Neutrophil (primary cell): Measurements from ENCODE around the gene CENPB.

Experiments used
- H3K27ac ChIP-seq: fragments of 200-600 bp; sonication (generic); 2 replicates; pipeline ENCODE4 v1.5.1; 2016; ENCODE audit warnings: mild to moderate bottlenecking, moderate library complexity
- H3K27me3 ChIP-seq: fragments of 200-600 bp; sonication (generic); 2 replicates; pipeline ENCODE4 v1.6.0; 2016; ENCODE audit warnings: mild to moderate bottlenecking
- H3K36me3 ChIP-seq: fragments of 200-600 bp; sonication (generic); 2 replicates; pipeline ENCODE4 v1.5.1; 2017
- H3K4me1 ChIP-seq, 2 experiments: fragments of 200-600 bp in 1 of 2; sonication (generic) in 1 of 2; 1 replicate in 1 of 2; 2 replicates in 1 of 2; pipeline versions ENCODE4 v1.5.1 to v1.6.1; 2013 to 2016; ENCODE audit warnings: low read depth in 1 of 2, low read length in 1 of 2, mild to moderate bottlenecking in 1 of 2, moderate library complexity in 1 of 2; ENCODE audit not compliant: control insufficient read depth in 1 of 2, insufficient read depth in 1 of 2
- H3K4me3 ChIP-seq, 2 experiments: fragments of 200-600 bp in 1 of 2; sonication (generic) in 1 of 2; 1 replicate in 1 of 2; 2 replicates in 1 of 2; pipeline ENCODE4 v1.5.1; 2013 to 2016; ENCODE audit warnings: low read depth in 1 of 2, low read length in 1 of 2, mild to moderate bottlenecking in 1 of 2, moderate library complexity in 1 of 2
- H3K9me3 ChIP-seq: fragments of 200-600 bp; sonication (generic); 2 replicates; pipeline ENCODE4 v1.5.1; 2016
- TF ChIP-seq, protein P1 (sequence below): fragments of 200-600 bp; sonication (generic); IDR thresholded peaks from 2 replicates; pipeline ENCODE4 v1.5.1; 2016; ENCODE audit warnings: antibody characterized with exemption

The CENPB gene

DNA sequence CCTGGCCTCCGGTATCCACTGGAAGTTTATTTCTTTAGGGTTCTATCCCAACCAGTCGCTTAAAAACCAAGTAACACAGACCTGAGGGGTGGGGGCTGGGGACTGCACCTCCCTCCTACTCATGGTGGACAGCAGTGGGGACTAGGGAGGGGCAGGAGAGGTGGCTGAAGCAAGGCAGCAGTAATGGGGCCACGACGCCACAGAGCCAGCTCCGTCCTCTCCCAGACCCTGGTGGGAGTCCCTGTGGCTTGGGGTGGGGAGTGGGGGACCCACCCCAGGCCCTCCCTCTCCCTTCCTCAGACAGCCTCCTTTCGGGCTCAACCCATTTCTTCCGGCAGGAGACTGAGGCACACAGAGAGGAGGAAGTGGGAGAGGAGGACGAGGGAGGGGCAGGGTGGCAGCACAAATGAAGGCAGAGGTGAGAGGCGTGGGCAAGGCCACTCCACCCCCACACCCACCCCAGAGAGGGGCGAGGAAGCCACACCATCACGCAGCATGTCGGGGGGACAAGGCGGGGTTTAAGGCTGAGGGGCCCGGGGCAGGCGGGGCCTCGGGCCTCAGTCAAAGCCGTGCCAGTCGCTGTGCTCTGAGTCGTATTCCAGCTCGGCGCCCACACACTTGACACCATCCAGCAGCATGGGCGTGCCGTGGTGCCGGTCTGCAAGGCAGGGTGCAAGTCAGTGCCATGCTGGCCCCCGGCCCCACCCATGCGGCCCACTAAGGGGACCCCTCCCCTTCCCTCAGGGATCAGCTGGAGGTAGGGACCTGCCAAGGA, 32.9 kb downstream of the CENPB start:
- Histone ChIP-seq H3K27me3 (peaks cover 7% of the 10 kb centered on the region), H3K36me3 (peaks cover 53% of the 10 kb centered on the region), H3K27ac (peak overlapping the region; percentile 35), H3K4me3 (no peak overlapping the region), H3K4me1 (peaks cover 18 to 22% of the 10 kb centered on the region in 2 experiments), H3K9me3 (no peaks in the 10 kb centered on the region)
- TF ChIP-seq, protein P1, sequence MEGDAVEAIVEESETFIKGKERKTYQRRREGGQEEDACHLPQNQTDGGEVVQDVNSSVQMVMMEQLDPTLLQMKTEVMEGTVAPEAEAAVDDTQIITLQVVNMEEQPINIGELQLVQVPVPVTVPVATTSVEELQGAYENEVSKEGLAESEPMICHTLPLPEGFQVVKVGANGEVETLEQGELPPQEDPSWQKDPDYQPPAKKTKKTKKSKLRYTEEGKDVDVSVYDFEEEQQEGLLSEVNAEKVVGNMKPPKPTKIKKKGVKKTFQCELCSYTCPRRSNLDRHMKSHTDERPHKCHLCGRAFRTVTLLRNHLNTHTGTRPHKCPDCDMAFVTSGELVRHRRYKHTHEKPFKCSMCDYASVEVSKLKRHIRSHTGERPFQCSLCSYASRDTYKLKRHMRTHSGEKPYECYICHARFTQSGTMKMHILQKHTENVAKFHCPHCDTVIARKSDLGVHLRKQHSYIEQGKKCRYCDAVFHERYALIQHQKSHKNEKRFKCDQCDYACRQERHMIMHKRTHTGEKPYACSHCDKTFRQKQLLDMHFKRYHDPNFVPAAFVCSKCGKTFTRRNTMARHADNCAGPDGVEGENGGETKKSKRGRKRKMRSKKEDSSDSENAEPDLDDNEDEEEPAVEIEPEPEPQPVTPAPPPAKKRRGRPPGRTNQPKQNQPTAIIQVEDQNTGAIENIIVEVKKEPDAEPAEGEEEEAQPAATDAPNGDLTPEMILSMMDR, result no peak

DNA sequence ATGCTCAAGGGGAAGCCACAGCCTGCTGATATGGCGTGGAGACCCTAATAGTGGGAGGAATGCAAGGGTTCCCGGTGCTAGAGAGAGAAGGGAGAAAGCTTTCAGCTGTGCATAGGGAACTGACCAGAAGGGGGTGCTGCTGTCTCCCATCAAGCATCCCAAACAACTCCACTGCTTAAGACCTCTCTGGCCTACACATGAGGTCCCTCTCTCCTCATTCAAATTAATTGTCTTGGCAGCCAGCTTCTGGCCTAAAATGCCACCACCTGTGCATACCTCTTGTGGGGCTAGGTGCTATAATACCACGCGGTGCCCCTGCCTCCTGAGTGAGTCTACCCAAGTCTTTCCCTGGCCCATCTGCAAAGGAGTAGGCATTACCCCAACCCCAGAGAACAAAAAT, 33.4 kb downstream of the CENPB start:
- peaks cover 18 to 22% of the 10 kb centered on the region in 2 experiments for H3K4me1 ChIP-seq
- TF ChIP-seq, protein P1, result peak; percentile 61
- peaks cover 47% of the 10 kb centered on the region for H3K36me3 ChIP-seq
- no peak overlapping the region for H3K4me3 ChIP-seq
- H3K27ac ChIP-seq, result peak overlapping the region; percentile 35
- H3K9me3 ChIP-seq, result no peaks in the 10 kb centered on the region
- peaks cover 7% of the 10 kb centered on the region for H3K27me3 ChIP-seq

DNA sequence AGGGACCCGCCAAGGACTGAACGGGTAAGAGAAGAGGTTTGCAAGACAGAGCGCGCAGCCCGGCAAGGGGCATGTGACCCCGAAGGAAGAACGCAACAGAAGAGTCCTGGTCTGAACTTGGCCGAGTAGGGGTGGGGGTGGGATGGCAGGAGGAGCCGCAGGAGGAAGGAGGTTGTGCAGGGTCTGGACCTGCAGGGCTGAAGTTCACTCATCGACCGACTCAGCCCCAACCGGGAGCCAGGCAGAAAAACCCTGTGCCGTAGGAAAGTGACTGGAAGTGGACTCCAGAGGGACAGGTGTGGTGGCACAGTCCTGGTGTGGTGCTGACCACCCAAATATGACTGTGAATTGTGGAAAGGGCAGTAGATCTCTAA, 34.2 kb downstream of the CENPB start:
- Histone ChIP-seq H3K27me3 (peaks cover 10% of the 10 kb centered on the region), H3K9me3 (no peaks in the 10 kb centered on the region), H3K4me3 (peak overlapping the region in 1 of 2 experiments; percentile 41), H3K4me1 (peaks cover 11 to 16% of the 10 kb centered on the region in 2 experiments), H3K27ac (no peak overlapping the region), H3K36me3 (peaks cover 42% of the 10 kb centered on the region)
- TF ChIP-seq, protein P1, result no peak

DNA sequence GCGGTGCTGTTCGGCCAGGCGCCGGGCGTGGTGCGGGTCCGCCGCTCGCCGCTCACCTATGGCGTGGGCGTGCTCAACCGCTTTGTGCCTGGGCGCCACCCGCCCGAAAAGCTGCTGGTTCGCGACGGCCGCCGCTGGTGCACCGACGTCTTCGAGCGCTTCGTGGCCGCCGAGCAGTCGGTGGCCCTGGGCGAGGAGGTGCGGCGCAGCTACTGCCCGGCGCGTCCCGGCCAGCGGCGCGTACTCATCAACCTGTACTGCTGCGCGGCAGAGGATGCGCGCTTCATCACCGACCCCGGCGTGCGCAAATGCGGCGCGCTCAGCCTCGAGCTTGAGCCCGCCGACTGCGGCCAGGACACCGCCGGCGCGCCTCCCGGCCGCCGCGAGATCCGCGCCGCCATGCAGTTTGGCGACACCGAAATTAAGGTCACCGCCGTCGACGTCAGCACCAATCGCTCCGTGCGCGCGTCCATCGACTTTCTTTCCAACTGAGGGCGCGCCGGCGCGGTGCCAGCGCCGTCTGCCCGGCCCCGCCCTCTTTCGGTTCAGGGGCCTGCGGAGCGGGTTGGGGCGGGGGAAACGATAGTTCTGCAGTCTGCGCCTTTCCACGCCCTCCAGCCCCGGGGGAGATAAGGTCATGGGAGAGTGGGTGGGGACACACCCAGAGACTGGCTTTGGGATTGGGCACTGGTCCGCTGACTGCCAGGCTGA, 34.7 kb downstream of the CENPB start:
- Histone ChIP-seq H3K36me3 (peaks cover 42% of the 10 kb centered on the region), H3K27me3 (peaks cover 12% of the 10 kb centered on the region), H3K4me3 (peak overlapping the region; percentile 41 to 42), H3K27ac (no peak overlapping the region), H3K9me3 (no peaks in the 10 kb centered on the region), H3K4me1 (peaks cover 11 to 14% of the 10 kb centered on the region in 2 experiments)
- TF ChIP-seq, protein P1, result no peak

DNA sequence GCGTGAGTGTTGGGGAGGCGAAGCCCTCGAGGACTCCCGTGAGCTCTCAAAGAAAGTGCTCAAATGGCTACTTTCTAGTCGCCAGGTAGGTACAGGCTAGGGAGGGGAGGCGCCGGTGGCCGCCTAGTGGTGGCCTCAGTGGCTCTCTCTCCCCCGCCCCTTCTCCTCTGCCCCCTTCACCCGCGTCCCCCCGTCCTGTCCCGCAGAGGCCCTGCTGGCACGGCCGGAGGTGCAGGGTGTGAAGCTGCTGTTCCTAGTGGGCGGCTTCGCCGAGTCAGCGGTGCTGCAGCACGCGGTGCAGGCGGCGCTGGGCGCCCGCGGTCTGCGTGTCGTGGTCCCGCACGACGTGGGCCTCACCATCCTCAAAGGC, 35.2 kb downstream of the CENPB start:
- TF ChIP-seq, protein P1, result no peak
- peaks cover 11 to 14% of the 10 kb centered on the region in 2 experiments for H3K4me1 ChIP-seq
- no peak overlapping the region for H3K27ac ChIP-seq
- peak overlapping the region in 1 of 2 experiments; percentile 41 for H3K4me3 ChIP-seq
- H3K9me3 ChIP-seq, result no peaks in the 10 kb centered on the region
- peaks cover 39% of the 10 kb centered on the region for H3K36me3 ChIP-seq
- peaks cover 12% of the 10 kb centered on the region for H3K27me3 ChIP-seq
